Cardiac fibroblast (primary cell): ENCODE measurements around the gene GRIA4.

ENCODE experiments used
- DNase-seq, 2 donors: peaks; one replicate each; pipeline versions ENCODE4 v3.0.0 to v3.0.0-alpha.2; 2010; ENCODE audit warnings: low read depth in 2 of 2
- H3K4me3 ChIP-seq, 2 donors: replicated peaks in 1 of 2; 1 replicate in 1 of 2; 2 replicates in 1 of 2; pipeline ENCODE4 v1.5.1; 2011; ENCODE audit warnings: low read depth in 2 of 2, low read length in 2 of 2, mild to moderate bottlenecking in 2 of 2, moderate library complexity in 1 of 2
- TF ChIP-seq, protein P1 (sequence below): IDR thresholded peaks from one replicate; pipeline ENCODE4 v1.5.1; 2011; ENCODE audit warnings: low read depth, mild to moderate bottlenecking, low read length, inconsistent platforms

The GRIA4 gene

DNA sequence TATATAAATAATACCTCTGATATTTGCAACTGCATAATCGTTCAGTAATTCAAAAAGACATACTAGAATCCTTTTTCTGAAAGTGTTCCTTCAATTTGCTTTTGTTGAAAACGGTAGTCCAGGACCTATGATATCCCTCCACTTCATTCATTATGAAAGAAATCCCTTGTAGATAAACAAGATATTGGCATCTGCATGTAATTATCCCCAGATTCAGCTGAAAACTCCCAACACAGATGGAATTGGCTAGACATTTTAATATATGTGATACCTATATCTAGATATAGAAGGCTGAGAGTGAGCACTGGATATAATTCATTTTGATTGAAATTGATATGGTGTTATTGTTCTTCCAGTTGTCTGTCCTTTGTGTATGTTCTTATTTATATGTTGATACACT, 302.8 kb downstream of the GRIA4 start:
- DNase-seq: no peak
- TF ChIP-seq, protein P1, sequence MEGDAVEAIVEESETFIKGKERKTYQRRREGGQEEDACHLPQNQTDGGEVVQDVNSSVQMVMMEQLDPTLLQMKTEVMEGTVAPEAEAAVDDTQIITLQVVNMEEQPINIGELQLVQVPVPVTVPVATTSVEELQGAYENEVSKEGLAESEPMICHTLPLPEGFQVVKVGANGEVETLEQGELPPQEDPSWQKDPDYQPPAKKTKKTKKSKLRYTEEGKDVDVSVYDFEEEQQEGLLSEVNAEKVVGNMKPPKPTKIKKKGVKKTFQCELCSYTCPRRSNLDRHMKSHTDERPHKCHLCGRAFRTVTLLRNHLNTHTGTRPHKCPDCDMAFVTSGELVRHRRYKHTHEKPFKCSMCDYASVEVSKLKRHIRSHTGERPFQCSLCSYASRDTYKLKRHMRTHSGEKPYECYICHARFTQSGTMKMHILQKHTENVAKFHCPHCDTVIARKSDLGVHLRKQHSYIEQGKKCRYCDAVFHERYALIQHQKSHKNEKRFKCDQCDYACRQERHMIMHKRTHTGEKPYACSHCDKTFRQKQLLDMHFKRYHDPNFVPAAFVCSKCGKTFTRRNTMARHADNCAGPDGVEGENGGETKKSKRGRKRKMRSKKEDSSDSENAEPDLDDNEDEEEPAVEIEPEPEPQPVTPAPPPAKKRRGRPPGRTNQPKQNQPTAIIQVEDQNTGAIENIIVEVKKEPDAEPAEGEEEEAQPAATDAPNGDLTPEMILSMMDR: no peak
- H3K4me3 ChIP-seq: no peak overlapping the region

DNA sequence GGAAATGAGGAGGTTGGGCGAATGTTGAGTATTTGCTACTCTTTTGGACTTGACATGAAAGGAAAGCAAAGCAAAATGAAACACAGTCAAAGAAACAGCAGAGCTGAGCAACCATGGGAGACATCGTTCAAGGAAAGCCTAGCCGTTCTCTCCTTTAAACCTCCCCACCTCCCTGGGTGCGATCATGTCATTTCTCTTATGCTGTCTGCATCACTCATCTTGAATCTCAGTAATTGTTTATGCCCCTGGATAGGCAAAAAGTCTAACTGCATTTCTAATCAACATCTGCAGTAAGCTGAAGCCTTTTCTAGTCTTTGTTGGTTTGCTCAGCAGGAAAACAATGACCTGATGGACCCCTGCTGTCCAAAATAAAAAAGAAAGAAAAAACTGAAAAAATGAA, 305.1 kb downstream of the GRIA4 start:
- DNase-seq: no peak
- TF ChIP-seq, protein P1: no peak
- H3K4me3 ChIP-seq: no peak overlapping the region

DNA sequence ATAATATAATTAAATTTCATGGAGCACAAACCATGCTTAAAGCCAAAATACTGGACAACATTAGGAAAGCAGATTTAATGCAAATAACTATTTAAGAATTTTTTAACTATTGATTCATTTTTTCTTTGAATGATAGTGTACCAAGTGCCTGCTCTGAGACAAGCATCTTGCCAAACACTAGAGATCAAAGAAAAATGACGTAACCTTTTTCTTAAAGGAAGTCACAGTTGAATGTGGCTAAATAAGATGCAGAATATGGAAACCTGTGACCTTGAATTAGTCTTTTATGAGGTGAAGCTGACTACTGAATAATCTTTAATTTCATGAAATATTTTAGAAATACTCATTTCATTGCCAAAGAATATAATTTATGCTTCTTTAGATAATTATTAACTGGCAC, 308.2 kb downstream of the GRIA4 start:
- H3K4me3 ChIP-seq: no peak overlapping the region
- DNase-seq: no peak
- TF ChIP-seq, protein P1: no peak

DNA sequence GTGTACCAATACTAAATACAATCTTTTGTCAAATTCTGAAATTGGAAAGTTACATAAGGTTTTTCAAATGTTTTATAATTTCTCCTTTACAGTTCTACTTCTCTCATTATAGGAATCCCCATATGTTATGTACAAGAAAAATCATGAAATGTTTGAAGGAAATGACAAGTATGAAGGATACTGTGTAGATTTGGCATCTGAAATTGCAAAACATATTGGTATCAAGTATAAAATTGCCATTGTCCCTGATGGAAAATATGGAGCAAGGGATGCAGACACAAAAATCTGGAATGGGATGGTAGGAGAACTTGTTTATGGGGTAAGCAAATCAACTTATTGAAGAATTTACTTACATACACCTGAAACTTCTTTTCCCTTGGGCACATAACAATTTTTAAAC, 308.7 kb downstream of the GRIA4 start:
- TF ChIP-seq, protein P1: no peak
- no peak overlapping the region for H3K4me3 ChIP-seq
- no peak for DNase-seq

DNA sequence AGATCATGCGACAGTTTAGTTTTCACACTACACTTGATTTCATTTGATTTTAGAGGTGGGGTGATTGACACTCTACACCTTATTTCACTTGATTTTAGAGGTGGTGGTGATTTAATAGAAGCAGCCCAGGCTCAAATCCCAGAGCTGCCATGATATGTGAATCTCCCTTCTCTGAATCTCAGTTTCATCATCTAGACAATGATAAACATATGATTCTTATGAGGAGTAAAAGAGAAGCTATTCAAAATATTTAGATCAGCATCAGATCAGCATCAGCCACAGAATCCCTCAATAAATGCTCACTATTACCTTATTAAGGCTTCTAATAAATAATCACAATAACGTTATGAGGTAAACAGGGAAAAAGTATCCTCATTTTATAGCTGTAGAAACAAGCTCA, 313.4 kb downstream of the GRIA4 start:
- DNase-seq: peak in 1 of 2 donors; percentile 13
- H3K4me3 ChIP-seq: no peak overlapping the region
- TF ChIP-seq, protein P1: no peak

DNA sequence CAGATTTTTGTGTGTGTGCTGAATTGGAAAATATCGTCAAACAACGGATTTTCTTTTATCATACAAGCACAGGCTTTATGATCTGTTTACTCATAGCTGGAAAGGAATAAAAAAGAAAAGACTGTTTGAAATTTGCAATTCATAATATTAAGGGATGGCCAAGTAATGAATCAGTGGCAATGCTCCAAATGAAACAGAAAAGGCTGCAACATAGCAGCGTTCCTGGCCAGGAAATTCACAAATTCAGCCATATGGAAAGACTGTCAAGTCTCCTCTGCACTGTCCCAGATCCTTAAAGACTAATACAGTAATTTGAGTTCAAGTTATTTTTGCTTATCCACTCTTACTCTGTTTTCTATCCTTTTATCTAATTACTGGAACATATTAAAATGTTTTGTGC, 313.9 kb downstream of the GRIA4 start:
- peak; percentile 47 to 71 for DNase-seq
- H3K4me3 ChIP-seq: no peak overlapping the region
- TF ChIP-seq, protein P1: no peak

DNA sequence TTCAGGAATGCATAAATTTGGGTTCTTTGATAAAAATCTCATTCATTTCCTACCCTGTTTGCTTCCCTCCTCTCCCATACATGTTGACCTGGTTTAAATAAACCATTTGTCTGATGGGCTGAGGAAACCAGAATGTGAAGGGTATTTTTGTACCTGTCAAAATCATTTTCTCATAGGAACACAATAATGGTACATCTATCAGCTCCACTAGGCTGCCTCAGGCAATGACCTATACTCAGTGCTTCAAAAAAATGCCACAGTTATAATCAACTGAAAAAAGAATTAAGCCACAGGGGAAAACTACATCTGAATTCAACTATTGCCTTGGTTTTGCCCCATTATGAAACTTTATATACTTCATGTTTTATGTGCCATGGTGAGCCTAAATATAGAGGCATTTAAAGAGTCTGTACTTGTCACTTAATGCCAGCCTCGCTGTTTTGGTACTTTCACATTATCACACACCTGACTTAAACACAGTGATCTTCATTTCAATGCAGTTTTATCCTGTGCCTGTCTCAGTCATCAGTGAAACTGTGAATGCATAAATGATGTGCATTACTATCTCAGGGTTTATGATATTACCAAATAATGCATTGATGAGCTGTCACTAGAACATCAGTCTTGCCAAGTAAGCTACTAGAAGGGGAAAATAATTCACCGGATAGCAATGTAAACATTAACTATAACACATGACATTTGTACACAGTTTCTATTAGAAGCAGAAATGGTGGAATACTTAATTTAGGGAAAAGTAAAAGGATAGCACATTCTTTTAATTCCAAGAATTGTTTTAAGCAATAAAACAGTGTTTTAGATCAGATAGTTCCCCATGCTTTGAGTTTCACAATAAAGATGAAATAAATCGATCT, 319.4 kb downstream of the GRIA4 start:
- DNase-seq: no peak
- no peak overlapping the region for H3K4me3 ChIP-seq
- TF ChIP-seq, protein P1: no peak
